ENCODE results near the gene KAT6B.
"Not testable (repeated sequence)": the region's sequence is repeated elsewhere in the genome, so short reads cannot be mapped to it uniquely, and the experiment has no call there.

KAT6B gene

DNA sequence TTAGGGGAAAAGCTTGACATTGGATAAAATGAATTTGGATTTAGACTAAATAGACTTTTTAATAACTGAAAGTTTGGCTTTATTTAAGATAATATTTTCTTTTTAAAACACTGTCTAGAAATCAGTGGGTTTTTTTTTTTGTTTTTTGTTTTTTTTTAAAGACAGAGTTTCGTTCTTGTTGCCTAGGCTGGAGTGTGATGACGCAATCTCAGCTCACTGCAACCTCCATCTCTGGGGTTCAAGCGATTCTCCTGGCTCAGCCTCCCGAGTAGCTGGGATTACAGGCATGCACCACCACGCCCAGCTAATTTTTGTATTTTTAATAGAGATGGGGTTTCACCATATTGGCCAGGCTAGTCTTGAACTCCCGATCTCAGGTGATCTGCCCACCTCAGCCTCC is 66.9 kb downstream of the KAT6B start:
- DNase-seq: not testable (repeated sequence)

DNA sequence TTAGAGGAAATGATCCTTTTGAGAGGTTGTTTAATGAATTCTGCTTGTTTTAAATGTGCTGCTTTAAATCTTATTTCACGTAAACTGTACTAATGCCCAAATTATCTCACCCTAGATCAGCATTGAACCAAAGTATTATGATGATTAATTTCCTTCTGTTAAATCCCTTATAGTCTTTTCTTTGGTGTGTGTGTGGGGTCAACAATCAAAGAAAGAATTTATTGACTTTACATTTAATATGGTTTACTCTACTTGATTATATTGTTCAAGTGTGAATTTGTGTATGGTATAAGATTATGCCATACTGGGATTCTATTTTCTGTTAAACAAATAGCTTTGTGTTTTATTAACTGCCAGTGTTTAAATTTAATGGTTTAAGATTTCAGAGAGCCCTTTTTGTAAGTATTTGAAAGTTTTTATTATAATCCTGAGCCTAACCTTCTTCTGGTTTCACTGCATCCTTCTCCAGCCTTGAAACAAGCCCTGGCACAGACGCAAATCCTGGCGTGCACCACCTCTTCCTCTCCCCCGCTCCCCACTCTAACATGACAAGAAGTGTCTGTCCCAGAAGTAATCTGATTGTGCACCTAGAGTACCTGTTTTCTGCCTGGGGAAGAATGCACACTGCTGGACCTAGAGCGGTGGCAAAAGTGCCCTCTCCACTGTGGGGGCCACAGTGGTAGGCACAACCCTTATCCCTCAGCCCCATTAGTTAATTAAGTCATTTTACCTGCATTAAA is 70.6 kb downstream of the KAT6B start:
- no peak for DNase-seq

DNA sequence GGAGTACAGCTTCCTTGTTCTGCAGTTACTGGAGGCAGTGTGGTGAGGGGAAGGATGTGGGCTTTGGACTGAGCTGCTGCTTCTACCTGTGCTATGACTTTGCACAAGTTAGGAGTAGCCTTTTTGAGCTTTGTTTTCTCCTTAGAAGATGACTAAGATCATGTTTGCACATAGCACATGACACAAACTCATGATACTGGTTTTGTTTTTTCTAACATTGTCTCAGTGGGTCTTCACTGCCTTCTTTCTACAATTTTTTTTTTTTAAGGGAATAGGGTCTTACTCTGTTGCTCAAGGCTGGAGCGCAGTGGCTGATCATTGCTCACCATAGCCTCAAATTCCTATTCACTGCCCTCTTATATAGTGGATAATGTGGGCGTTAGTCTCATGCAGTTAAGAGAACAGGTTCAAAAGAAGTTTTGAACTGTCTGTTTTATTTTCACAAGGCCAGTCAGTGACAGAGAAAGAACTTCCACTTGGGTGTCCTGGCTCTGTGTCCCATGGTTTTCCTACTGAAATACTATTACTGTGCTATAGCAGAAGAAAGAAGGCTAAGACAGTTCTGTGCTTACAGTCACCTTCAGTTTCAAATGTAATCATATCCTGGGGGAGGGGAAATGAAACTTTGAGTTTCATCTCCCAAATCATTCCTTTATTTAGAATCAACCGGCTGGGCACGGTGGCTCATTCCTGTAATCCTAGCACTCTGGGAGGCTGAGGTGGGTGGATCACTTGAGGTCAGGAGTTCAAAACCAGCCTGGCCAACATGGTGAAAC is 72.0 kb downstream of the KAT6B start:
- DNase-seq: no peak

DNA sequence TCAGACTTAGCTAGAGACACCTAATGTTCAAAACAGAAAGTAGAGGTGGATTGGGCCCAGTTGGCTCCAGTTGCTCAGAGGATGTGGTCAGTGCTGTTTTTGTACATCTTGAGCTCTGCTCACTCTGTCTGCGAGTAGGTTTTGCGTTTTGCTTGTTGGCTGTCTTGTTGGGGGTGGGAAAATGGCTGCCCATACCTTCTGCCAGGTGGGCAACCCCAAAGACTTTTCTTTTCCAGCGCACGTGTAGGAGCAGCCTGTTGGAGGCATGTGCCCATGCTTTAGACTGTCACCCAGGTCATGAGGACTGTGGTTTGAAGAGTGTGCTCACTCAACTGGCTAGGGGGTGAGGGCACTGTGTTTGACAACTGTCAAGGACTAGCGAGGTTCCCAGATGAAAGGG is 73.9 kb downstream of the KAT6B start:
- no peak for DNase-seq

DNA sequence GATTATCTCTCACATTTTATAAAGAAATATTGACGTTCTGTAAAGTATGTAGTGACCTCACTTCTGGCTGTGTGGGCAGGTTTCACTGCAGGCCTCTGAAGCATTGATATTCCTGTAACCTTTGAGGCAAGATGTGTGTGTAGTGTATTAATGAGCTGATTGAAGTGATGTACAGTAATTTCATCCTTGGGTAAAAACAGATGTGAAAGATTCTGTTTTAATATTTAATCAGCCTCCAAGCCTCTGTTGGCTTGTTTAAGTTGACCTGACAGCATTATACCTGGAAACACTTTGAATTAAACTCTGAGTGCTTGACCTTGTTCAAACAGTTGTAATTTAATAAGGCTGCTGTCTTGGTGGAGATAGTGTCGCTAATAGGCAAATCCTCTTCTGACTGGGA is 74.9 kb downstream of the KAT6B start:
- no peak for DNase-seq

DNA sequence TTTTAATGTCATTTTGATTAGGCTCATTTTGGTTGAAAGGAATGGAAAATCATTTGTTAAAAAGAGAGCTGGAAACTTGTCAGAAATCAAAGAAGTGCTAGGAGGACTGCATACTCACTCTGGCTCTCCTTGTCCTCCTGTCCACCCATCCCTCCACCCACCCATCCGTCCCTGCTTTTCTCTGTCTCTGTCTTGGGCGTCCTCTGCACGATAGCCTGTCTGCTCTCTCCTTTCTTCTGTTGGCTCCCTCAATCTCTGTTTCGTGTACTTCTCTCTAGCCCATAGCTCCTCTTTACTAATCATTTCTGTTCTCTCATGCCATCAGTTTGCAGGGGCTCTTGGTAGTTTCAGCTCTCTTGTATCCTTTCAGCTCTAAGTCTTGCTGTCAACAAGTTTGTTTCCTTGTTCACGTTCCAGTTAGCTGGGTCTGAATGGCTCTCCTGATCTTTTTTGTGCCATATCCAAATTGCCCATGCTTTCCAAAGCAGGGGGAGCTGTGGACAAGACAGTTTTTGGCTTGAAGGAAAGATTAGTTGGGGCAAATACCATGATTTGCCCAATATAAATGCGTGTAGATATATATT is 75.6 kb downstream of the KAT6B start:
- DNase-seq: no peak

DNA sequence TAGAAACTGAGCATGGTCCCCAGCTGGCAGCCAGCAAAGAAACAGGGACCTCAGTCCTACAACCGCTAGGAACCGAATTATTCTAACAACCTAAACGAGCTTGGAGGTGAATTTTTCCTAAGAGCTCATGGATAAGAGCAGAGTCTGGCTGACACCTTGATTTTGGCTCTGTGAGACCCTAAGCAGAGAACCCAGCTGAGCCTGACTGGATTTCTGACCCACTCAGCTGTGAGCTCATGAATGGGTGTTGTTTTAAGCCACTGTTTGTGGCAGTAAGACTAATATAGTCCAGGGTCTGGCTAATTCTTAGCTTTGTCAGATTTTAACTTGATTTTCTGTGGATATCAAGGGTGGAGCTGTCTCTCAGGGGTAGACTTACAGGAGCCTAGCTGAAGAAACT is 77.1 kb downstream of the KAT6B start:
- DNase-seq: no peak

DNA sequence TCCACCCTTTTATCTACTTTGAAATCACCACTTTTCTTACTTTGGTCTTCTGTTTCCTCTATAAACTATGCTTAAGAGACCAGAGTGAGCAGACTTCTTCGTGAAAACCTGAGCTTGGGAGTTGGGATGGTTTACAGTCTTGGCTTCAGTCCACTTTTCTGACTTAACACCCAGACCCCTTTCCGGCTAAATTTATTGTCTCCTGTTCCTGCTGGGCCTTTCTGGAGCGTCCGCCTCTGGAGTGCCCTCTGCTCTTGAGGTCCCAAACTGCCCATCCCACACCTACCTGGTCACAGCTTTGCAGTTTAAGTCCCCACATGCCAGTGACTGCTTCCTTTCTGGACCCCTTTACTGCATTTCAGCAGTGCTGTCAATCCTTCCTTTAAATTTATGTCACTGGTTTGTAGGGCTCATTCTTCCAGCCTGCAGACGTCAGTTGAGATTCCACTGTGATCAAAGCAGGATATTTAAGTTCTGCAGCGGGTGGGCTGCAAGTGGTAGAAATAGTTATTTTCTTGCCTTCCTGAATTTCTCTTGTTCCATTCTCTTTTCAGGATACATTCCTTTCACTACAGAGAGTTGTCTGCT is 80.3 kb downstream of the KAT6B start:
- peak; percentile 38 for DNase-seq

DNA sequence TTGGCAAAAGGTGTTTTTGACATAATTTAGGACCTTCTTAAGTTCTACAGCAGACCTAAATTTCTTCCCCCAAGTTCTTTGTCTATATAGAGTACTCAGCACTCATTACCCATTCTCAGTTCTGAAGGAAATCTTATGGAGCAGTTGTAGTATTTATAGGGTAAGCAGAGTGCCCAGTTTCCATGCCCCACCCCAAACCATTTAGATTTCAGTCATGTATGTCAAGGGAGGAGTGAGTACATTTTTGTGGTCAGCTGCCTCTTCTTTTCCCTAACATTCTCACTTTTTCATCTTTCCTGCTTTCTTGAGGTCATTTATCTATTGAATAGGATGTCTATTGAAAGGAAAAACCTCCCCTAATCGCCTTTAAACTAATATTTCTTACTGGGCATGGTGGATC is 83.3 kb downstream of the KAT6B start:
- no peak for DNase-seq

DNA sequence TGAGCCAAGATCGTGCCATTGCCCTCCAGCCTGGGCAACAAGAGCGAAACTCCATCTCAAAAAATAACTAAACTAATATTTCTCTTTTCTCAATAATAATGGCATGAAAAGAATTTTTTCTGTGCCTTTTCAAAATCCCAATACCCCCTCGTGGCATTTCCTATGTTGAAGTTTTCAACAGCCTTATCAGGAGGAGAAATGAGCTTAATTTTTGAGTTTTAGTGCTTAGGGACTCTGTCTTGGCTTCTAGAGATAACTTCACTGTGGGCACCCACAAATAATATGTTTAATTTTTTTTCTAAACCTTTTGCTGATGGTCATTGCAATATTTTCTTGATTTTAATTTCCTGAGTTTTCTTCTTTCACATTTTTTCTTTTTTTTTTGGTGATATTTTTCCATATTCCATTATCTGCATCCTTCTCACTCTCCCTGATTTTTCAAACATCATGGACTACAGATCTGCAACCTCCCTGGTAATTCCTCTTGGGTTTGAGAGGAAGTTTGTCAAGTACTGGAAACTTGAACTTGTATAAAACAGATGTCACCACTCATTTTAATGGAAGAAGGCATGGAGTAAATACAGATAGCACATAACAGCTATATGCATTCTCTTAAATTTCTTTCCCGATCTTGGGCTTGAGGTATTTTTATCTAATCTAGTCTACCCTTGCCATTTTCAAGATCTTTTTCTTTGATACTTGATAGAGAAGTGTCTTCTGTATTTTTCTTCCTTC is 84.0 kb downstream of the KAT6B start:
- DNase-seq: no peak

DNA sequence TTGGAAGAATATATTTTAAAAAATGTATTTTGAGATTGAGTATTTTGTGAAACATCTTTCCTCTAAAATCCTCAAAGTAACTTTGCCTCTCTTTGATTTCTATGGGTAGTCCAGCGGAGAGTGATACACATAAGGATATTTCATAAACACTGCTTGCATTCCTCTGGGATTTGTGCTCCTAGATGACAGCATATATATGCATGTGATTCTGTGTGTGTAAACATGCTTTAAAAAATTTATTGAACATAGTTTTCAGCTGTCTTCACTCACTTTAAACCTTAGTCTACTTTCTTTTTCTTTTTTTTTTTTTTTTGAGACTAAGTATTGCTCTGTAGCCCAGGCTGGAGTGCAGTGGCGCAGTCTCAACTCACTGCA is 84.6 kb downstream of the KAT6B start:
- no peak for DNase-seq

DNA sequence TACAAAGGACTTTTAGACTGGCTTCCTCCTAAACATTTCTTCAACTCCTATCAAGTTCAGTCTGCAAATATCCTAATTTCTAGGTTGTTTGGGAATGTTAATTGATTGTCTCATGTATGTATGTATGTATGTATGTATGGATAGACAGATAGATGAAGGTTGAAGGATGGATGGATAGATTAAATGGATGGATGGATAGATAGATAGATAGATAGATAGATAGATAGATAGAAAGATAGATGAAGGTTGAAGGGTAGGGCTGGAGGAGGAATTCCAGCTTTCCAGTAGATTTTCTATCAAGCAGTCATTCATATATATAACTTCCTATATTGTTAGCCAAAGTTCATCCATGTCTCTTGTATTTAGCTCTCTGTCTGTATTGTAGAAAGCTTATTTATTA is 85.8 kb downstream of the KAT6B start:
- DNase-seq: no peak

DNA sequence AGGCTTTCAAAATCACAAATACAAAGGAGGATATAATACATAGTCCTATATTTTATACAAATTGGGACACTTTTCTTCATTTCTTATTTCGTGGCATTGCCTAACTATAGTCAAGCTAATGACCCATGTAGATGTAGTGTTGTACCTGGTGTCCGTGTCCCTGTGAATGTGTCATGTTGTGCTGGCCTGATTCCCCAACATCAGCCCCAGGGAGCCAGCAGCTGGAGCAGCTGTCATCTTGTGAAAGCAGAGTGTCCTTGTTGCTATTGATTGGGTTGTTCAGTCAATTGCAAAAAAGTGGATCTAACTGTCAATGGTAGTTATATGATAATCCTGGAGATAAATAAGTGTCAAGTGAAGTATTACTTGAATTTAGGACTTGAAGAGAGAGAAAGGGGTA is 86.3 kb downstream of the KAT6B start:
- no peak for DNase-seq

DNA sequence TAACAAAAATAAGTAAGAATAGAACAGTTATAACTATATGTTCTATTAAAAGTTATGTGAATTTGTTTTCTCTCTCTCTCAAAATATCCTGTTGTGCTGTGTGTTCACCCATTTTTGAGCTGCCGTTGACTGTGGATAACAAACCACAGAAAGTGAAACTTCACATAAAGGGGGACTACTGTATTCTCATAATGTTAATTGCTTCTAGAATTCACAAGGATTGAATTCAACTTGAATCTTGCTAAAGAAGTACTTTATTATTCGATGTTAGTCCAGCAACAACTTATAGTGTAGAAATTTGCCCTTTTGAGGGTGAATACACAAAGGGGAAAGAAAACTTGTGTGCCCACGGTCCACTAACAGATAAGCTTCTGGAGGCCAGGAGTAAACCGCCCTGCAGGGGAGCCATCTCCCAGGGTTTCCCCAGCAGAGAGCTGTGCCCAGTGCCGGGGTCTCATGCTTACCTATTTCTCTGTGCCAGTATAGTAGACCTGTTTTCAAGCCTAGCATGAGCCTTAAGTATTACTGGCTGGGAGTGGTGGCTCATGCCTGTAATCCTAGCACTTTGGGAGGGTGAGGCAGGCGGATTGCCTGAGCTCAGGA is 87.1 kb downstream of the KAT6B start:
- DNase-seq: no peak

DNA sequence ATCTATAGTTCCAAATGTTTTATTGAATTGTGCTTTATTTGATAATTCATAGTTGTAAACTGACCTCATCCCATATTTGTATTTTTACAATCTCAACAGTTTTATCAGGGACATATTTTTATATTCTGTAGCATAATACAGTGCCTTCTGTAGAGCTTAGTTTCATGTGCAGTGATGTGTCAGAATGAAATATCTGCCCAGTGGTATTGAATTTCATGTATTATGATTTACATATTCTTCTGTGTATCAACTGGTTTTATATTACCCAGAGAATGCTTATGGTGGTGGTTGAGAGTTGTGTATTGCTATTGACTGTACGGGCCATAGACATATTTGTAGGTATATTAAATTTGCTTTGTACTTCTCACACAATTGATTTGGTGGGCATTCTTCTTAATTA is 89.9 kb downstream of the KAT6B start:
- no peak for DNase-seq

DNA sequence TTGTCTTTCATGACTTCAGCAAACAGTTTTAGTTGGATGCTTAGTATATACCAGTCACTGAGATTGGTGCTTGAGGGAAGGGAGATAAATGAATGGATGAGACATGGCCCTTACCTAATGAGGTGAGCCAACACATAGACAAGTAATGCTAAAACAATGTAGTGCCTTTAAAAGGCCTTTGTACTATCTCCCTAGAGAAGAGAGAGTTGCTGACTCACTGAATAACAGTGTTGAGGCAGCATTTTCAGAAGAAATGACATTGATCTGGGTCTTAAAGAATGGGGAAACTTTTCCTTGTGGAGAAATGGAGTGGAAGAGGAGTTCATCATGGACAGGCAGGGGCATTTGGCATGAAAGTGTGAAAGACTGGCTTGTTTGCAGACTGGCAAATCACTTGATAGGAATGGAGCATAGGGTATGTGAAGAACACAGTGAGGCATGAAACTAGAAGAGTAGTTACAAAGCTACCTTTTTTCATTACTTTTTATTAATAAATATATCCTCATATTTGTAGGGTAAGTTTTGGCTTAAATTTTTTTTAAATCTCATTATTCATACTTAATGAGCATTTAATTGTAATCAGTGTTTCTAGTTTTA is 91.2 kb downstream of the KAT6B start:
- no peak for DNase-seq

DNA sequence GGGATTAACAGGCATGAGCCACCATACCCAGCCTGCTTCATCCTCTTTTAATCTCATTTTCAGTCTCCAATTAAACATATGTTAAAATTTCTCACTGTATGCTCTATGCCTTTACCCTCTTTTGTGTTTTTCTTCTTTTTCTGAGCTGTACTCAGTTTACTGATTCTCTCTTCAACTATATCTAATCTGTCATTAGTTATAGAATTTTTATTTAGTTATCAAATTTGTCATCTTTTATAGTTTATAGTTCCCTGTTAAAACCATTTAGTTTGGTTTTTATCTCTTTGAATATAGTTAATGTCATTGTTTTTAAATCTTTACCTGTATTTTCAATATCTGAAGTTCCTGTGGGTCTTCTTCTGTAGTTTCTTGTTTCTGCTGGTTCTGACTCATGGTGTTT is 93.3 kb downstream of the KAT6B start:
- DNase-seq: no peak

DNA sequence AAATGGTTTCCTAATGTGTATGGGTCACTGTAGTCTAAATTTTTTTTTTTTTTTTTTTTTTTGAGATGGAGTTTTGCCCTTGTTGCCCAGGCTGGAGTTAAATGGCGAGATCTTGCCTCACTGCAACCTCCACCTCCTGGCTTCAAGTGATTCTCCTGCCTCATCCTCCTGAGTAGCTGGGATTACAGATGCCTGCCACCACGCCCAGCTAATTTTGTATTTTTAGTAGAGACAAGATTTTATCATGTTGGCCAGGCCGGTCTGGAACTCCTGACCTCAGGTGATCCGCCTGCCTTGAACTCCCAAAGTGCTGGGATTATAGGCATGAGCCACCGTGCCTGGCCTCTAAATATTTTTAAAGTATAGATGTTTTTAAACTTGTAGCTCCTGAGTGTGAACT is 94.7 kb downstream of the KAT6B start:
- DNase-seq: not testable (repeated sequence)

DNA sequence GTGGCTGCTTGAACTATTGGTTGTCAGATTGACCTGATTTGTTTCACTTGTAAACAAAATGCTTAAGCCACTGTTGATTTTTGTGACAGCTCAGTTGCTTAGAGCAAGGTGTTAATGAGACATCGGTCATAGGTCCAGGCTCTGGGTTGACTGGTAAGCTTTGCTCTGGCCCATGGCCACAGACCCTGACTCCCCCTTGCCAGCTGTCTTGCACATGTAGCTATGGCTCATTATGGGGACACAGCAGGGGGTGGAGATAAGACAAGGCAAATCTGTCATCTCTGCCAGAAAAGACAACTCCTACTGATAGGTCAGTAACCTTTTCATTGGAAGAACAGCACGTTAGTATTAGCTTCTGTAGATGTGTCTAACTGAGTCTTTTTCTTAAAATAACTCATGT is 95.3 kb downstream of the KAT6B start:
- DNase-seq: no peak

DNA sequence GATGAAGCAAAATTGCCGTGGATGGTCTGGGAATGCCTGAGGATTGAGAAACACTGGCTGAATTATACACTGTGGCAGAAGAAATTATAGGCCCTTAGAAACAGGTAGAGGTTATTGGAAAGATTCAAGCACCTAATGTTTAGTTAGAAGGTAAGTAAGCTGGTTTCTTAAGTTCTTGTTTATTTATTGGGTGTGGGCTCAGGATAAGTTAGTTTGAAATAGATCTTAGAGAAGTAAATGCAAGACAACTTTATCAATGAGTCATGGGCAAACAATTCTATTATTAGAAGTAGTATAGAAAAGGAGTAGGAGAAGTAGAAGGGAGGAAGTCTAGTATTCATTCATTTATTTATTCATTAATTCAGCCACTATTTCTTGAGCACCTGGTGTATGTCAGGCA is 96.5 kb downstream of the KAT6B start:
- no peak for DNase-seq

DNA sequence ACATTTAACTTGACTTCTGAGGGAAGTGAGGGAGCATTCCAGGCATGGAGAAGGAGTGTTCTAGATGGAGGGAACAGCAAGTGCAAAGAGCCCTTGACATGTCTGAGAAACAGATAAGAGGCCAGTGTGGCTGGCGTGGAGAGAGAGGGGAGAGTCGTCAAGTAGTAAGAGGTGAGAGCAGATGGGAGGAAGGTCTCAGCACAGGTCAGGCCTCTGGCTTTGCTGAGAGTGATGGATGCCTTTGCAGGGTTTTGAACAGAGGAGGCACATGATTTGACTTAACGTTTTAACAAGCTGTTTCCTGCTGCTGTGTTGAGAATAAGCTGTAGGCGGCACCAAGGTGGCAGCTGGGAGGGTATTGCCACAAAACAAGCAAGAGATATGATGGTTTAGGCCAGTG is 97.2 kb downstream of the KAT6B start:
- DNase-seq: no peak

DNA sequence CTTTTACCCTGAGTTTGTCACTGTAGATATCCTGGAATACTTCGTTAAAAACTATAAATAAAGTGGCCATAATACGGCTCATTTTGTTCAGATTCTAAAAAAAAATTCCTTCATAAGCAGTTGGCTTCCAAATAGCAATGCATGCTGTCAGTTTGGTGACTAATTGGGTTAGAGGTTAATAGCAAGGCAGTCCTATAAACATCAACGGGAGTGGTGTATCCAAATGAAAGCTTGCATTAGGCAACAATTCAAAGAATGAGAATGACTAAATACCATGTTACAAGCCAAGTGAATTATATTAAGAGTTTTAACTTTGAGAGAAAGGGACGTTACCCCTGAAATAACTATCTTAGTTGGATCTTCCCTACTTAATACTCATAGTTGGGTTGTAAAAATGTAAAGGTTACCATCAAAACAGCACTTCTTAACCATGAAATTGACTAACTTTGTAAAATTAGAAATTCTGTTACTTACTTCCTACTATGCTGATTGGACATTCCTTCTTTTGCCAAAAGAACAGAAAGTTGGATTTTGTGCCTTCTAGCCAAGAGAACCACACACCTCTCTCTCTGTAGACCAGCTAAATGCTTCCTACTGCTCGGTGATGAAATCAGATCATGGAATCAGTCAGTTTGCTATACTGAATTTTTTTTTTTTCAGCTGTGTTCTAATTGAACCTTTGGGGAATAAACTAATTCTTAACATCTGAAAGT is 98.0 kb downstream of the KAT6B start:
- DNase-seq: no peak
